Activated CD4-positive, alpha-beta T cell treated with anti-CD3 and anti-CD28 coated beads for 4 hours (primary cell): ENCODE results near the gene COG7.
"Not testable (repeated sequence)": the region's sequence is repeated elsewhere in the genome, so short reads cannot be mapped to it uniquely, and the experiment has no call there.

Experiments
- DNase-seq, 2 donors: peaks; one replicate each; pipeline ENCODE4 v3.0.0-alpha.2; 2020

Gene COG7

DNA sequence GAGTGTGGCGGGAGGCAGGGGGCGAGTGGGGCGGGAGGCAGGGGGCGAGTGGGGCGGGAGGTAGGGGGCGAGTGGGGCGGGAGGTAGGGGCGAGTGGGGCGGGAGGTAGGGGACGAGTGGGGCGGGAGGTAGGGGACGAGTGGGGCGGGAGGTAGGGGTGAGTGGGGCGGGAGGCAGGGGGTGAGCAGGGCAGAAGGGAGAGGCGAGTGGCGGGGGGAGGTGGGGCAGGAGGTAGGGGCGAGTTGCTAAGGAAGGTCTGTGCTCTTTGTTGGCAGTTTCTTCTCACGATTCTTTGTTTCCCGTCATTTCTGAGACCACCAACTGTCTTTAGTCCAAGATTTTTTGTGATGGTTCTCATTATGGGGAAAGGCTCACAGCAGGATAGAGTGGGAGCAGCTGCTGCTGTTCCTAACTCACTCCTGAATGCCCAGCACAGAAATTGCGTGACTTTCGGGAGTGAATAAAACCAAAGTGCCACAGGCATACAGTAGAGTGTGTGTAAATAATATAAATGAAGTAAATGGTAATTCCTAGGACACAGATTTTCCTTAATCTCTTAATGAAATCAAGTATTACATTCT is 44.7 kb downstream of the COG7 start:
- DNase-seq = no peak

DNA sequence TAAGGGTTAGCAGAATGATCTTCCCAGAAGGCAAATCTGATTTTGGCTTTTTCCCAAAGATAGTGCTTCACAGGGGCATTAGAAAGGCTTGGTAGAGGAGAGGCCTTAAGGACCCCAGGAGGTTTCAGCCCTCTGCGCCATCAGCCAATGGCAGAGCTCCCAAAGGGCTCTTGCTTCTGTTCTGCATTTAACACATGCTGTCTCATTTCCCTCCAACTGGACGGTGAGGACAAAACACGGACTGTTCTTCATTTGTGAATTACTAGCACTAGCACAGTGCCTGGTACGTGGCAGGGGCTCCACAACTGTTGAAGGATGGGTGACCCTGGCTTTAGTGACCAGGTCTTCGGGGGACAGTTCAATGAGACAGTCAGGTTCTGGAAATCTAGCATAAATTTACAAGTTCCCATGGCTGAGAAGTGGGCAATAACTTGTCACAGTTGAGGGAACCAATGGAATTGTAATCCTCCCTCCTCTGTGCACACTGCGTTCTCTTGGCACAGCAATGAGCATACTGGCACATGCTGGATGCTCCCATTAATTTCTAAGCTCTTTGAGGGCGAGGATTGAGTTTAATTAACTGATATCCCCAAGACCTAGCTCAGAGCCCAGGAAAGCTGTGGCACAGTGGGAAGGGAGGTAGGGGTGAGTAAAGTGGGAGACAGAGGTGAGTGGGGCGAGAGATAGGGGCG is 45.4 kb downstream of the COG7 start:
- DNase-seq = no peak

DNA sequence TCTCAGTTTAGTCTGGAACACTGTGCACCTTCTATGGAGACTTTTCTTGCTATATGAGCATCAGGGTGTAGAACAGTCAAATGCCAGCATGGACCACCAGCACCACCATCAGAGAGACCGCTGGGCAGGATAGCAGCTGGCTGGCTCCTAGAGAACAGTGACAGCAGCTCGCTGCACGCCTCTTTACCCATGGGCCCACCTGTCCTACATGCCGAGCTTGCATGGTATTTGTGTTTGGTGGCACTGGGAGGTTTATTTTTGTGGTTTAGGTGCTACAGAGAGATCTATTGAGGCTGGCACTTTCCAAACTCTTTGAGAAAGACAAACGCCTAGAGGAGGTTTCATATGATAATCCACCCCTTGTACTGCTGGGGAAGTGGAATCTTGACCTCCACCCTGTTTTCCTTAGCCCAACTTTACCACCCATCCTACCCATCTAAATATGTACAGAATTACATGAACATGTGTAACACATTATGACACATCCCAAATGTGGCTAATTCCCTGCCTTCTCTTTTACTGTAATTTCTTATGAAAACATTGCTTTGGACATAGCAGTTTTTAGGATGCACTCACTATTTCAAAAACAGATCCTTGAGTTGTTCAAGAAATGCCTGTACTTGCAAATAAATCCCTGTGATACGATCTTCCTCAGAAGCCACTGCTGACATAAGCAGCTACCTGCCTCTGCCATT is 46.3 kb downstream of the COG7 start:
- DNase-seq = no peak

DNA sequence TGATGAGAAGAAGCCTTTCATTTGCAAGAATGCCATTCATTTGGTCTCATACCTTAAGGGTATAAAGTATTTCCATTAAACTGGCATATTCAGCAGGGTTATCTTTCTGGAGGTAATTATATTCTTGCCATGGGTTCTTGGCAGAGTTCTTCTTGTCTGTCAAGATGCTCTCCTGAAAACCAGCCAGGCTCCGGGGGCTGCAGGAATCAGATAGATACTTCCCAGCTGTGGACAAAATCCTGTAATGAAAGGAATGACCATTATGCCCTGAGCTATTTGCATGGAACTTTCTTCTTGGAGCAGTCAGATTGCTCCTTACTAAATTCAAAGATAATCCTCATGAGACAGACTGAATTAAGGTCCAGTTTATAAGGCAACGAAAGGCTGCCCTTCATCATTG is 47.0 kb downstream of the COG7 start:
- no peak for DNase-seq

DNA sequence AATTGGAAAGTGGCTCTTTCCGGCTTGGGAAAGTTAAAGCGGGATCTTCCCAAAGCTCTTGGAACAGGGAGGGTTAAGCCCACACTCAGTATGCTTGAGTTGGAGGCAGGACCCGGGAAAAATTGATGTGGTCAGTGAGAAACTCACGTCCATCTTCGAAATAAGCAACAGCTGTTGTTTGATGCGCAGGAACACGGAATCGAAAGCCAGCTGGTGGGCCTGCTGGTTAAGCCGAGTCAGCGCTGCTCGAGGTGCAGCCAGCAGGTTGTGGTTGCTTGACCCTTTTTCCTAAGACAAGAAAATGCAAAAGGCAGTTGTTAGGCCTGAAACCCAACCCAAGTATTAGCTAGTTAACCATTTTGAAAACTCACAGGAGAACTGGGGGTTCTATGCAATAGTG is 49.4 kb downstream of the COG7 start:
- DNase-seq = no peak

DNA sequence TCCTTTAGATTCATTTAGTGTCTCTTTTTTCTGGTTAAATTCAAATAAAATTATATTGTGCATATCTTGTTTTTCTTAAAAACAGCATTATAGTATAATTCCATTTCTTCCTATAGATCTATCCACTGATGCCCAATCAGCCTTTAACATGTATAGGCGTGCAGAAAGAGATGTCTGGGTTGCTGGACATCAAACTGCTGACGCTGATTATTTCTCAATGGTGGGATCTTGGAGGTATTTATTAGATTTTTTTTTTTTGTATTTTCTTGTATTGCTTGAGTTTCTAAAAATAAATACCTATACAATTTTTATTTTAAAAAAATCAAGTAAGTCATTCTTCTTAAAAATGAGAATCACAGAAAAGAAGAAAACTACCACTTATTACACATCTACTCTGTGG is 50.9 kb downstream of the COG7 start:
- DNase-seq = no peak

DNA sequence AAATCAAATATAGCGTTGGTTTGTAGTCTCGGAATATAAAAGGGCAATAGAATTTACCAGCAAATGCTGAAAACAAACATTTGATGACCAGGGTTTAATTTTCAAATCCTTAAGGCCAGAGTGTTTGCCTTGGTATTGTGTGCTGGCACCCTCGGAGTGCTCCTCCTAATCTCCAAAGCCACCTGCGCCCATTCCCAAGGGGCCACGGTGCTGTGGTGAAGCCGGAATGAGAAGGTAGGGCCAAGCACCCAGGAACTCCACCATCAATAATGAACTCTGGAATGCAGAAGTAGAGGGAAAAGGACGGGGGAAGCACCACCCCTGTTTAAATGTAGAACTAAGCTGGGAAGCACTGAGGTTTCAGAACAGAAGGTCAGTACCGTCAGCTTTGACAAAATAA is 51.9 kb downstream of the COG7 start:
- no peak for DNase-seq

DNA sequence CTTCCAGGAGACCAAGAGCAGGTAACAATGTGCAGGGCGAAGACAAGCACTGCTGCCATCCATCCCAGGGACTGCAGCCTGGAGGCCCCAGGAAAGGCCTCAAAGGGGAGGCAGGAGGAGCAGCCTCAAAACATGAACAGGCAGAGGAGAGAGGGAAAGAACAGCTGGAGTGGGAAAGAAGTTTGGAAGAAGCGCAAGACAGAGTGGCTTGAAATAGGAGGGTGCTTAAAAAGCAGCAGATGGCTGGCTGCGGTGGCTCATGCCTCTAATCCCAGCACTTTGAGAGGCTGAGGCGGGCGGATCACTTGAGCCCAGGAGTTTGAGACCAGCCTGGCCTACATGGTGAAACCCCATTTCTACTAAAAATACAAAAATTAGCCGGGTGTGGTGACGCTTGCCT is 52.5 kb downstream of the COG7 start:
- DNase-seq = not testable (repeated sequence)

DNA sequence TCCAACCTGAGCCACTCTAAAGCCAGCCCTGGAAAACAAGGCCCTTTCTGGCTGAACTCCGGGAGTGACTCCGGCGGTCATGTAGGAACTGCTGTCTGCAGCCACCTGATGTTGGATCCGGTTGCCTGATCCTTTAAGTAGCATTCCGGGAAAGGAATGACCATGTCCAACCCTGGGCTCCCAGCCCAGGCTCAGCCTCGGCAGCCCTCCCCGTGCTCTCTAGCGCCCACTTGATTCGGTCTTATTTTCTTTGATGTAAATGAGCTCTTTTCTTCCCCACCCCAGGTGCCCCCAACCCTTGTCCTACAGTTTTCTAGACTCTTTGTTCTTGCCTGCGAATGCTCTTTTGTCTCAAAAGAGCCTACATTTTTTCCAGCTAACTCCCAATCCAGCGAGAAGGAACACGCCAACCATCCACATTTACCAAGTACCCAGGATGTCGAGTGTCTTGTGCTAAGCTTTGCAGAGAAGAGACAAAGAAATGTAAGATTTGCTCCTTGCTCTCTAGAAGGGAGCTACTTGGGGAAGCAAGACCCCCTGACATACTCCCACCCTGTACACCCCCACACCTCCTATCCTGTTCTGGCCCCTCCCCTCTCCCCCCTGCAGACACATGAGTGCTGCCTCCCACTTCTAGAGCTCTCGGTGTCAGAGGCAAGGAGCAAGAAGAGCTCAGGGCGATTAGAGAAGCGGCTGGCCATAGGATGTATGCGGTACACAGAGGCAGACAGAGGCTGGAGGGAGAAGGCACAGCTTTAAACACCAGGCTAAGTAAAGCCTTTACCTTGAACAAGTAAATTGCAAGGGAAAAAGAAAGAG is 53.8 kb downstream of the COG7 start:
- DNase-seq = no peak

DNA sequence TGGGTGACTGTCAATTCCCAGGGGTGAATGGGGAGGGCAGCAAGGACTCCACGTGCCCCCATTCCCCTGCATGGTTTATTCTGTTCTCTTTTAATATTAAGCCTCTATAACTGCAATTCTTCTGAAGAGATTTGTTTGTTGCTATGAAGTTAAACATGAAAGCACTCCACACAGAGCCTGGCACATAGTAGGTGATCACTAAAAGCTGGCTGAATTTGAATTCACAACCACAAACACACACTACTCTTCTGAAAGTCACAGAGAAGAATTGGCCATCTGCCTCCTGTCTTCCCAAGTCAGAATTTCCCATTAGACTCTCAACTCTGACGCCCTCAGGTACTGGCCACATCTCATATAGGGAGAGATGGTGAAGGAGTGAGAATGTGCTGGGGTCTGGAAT is 55.5 kb downstream of the COG7 start:
- no peak for DNase-seq

DNA sequence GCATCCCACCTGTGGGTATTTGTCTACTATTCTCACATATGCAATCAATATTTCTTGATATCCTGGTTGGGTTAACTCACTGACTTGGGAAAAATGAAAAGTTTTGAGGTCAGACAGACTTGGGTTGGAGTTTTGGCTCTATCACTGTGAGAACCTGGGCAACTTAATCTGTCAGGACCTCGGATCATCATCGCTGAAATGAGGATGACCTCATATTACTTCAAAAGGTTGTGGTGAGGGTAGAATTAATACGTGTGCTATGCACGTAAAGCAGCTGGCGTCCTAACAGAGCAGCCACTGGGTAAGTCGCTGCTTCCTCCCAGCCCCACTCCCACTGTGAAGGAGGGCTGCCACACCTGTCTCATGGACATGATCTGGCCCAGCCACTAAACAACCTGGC is 57.3 kb downstream of the COG7 start:
- no peak for DNase-seq

DNA sequence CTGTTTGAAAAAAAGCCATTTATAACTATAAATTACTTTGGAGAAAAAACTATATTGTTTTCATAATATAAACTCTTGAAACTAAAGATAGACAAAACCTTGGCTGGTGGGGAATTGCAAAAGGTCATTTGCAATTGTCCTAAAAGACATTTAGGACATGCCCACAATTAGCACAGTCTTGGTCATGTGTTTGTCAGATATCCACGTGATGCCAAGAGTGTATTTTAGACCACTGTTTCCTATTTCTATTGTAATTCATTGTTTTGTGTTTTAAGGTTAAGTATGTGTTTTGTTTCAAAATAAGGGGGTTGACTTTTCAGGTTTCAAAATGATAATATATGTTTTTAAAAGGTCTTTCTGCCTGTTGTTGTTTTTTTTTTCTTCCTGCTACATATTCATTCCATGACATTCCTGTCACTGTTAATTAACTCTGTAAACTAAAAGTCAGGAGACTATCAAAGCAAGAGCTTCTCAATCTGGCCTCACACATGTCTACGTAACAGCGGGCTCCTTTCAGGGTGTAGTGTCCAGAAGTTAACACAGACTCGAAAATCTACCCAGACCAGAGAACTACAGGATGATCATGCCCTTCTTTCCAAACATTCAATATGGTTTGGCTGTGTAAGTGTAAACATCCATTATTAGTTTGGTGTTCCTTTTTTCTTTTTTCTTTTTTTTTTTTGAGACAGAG is 58.7 kb downstream of the COG7 start:
- DNase-seq = no peak

DNA sequence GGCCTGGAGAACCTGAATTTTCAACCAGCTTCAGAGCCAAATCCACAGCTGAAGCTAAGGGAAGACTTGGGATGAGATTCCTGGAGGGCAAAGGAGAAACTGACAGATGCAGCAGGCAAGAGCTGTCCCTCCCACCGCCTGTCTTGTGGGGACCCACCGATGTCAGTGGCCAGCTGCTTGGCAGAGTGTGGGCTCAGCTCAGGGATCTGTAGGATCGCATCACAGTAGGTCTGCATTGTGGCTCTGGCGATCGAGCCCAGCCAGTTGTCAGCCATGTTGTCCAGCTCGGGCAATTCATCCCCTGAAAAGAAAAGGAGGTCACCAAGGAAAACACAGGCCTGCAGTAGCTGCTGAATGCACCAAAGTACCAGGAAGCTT is 60.8 kb downstream of the COG7 start:
- no peak for DNase-seq

DNA sequence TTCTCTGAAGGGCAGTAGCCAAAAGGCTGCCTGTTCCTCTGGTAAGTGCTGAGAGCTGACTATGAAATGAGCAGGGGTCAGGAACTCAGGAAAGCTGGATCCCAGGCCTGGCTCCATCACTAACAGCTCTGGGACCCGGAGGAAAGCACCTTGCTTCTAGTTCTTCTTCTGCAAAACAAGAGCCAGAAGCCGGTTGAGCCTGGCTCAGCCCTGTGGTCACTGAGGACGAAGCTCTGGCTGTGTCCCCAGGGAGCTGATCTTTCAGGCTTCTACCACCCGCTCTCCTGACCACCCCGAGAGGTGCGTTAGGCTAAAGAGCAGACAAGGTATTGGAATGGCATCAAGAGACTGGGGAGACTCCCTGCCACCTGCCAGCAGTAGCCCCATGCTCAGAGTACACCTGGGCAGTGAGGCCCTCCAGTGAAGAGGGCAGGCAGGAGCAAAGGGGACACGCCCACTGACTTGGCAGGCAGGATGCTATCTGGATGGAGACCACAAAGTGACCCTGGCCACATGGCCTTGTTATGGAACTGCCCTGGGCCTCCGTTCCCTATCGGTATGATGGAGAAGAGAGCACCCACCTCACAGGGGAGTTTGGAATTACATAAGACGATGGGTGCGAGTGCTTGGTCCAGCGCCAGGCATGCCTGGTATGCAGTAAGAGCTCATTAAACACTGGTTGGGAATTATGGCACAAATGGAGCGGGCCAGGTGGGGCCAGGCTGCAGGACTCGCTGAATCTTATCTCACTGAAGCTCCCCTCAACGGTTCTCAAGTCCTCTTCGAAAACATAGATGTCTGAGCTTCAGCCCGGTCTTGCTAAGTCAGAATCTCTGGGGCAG is 61.4 kb downstream of the COG7 start:
- DNase-seq = no peak

DNA sequence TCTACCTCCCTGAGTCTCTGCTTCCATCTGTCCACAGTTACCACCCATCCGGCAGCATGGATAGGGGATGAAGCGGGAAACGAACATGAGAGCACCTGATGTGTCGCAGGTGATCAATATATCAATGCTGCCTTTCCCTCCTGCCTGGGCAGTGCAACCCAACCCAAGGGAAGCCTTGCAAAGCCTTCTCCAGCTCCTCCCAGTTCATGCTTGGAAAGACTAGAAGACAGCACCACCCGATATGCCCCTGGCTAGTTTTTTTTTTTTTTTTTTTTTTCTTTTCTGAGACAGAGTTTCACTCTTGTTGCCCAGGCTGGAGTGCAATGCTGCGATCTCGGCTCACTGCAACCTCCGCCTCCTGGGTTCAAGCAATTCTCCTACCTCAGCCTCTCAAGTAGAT is 63.1 kb downstream of the COG7 start:
- not testable (repeated sequence) for DNase-seq

DNA sequence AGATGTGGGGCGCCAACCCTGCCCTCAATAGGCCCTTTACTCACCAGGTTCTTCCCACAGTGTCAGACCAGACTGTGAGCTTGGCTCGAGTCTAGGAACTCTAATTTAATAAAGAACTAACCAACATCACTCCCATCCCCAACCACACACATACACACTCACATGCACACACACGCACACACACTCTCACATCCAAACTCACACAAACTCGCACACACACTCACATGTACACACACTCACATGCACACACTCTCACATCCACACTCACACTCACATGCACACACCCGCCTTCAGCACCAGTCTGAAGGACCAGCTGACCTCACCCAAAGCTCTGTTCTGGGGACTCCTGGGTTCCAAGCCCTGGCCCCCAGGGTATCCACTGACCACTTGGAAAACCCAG is 63.8 kb downstream of the COG7 start:
- no peak for DNase-seq

DNA sequence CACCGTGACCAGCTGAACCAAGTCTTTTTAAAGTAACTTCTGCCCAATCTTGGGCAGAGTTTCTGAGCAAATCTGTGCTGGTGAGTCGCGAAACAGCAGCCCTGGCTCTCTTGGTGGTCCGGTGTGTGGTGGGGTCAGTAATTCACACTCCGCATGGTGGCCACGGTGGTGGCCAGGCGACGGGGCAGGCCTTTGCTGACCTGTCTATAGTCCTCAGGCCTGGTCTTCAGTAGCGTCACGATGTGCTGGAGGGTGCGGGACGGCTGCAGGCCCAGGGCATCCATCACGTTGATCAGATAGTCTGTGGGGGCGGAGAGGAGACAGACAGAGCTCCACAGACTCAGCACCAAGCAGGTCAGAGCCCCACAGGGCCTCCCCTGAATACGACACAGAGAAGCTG is 64.2 kb downstream of the COG7 start:
- no peak for DNase-seq

DNA sequence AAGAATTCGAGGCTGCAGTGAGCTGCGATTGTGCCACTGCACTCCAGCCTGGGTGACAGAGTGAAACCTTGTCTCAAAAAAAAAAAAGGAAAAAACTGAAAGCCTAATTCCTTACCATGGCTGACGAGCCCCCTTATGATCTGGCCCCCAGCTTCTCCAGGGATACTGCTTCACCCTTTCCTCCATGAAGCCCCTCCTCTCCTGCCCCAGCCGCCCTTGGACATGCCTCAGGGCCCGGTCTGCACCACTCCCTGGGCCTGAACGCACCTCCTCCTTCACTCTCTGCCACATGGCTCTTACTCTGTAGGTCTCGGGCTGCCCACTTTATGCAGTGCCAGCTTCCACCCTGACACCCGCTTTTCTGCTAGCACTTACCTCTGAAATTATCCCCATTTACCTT is 65.3 kb downstream of the COG7 start:
- DNase-seq = no peak

DNA sequence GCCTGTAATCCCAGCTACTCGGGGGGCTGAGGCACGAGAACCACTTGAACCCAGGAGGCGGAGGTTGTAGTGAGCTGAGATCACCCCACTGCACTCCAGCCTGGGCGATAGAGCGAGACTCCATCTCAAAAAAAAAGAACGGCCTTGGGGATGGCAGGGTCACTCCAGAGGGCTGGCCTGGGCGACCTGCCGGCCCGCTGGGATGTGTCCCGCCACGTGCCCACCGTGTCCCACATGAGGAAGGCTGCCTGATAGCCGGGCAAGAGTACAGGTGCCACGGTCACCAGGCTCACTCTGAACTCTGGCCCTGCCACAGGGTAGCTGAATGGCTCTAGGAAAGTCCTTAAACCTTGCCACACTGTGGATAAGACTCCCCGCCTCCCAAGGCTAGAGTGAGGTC is 67.5 kb downstream of the COG7 start:
- DNase-seq = no peak

DNA sequence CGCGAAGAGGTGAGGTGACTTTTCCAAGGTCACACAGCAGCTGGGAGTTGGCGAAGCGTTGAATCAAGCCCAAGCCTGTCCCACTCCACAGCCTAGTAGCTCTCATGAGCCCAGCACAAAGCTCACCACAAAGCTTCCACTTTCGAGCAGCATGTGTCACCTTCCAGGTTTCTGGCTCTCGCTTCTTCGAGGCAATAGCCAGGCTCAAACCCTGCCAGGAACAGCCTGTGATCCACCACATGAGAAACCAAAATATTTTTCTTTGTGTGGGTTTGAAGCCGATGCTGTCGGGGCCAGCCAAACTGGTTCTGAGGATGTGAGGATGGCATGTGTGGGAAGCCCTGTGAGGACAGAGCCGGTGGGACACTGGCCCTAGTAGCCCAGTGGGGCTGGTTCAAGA is 68.1 kb downstream of the COG7 start:
- DNase-seq = no peak

DNA sequence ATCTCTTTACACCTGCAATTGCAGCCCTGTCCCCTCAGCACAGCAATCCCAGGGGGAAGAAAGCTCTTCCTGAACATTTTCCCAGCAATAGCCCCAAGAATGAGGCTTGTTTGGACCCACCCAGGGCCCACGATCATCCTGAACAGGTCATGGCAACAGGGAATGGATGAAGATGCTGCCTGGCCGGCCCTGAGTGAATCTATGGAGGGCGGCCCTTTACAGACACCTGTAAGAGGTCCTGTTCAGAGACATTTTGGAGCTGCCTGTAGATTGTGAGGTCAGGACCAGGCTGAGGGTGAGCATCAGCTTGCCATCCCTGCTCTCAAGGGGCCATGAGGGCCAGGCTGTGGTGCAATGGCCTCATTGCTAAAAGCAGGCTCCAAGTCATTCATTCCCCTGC is 69.1 kb downstream of the COG7 start:
- DNase-seq = no peak

DNA sequence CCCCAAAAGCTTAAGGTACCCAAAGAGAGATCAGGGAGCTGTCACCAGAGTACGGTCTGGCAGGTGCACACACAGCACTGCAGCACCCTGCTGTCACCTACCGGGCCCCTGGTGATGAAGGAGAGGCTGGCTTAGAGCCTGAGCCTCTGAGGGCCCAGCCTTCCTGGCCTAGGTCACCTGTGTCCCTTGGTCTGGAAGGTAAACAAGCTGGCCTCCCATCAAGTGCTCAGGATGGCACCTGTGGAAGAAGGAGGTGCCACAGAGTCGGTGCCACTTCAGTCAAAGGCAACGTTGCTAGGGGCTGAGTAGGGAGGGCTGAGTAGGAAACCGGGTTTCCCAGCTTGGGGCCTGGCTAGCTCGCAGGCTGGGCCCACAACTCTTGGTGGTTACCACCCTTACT is 70.7 kb downstream of the COG7 start:
- no peak for DNase-seq
